Measurements from ENCODE around the gene PHF2.

The PHF2 gene

GRCh38 chr9:93612052-93612795, 35.8 kb downstream of the PHF2 start:
- H3K27me3 ChIP-seq (ENCODE audit: insufficient read depth, poor library complexity, severe bottlenecking) = no peaks in the 10 kb centered on the region
- no peak for DNase-seq (ENCODE audit: low read depth in 1 of 2, low spot score in 1 of 2)
- H3K27ac ChIP-seq (replicated peaks) = no peak overlapping the region
- TF ChIP-seq POLR2AphosphoS5 (IDR thresholded peaks at IDR 0.05; ENCODE audit: low read depth) (no peak), GABPA (IDR thresholded peaks at IDR 0.05; ENCODE audit: low read depth) (no peak), REST (IDR thresholded peaks at IDR 0.05; ENCODE audit: insufficient replicate concordance, low read depth) (no peak), CTCF (IDR thresholded peaks at IDR 0.05; ENCODE audit: insufficient read depth, low read length) (no peak), SPI1 (IDR thresholded peaks at IDR 0.05; ENCODE audit: borderline replicate concordance, low read depth) (no peak)
- no peak overlapping the region for H3K4me3 ChIP-seq (replicated peaks; ENCODE audit: insufficient read depth, low read length)

GRCh38 chr9:93612796-93613154, 36.4 kb downstream of the PHF2 start:
- peak; percentile 61; the same call in 1 of the 2 replicates for TF ChIP-seq SPI1 (IDR thresholded peaks at IDR 0.05; ENCODE audit: borderline replicate concordance, low read depth)
- no peak for TF ChIP-seq CTCF (IDR thresholded peaks at IDR 0.05; ENCODE audit: insufficient read depth, low read length)
- peak in 1 of 2 experiments; percentile 36 for DNase-seq (ENCODE audit: low read depth in 1 of 2, low spot score in 1 of 2)
- H3K27me3 ChIP-seq (ENCODE audit: insufficient read depth, poor library complexity, severe bottlenecking) = no peaks in the 10 kb centered on the region
- no peak overlapping the region for H3K4me3 ChIP-seq (replicated peaks; ENCODE audit: insufficient read depth, low read length)
- H3K27ac ChIP-seq (replicated peaks) = no peak overlapping the region

- TF ChIP-seq SPI1 (IDR thresholded peaks at IDR 0.05; ENCODE audit: borderline replicate concordance, low read depth) (no peak), CTCF (IDR thresholded peaks at IDR 0.05; ENCODE audit: insufficient read depth, low read length) (no peak), POLR2AphosphoS5 (IDR thresholded peaks at IDR 0.05; ENCODE audit: low read depth) (no peak), REST (IDR thresholded peaks at IDR 0.05; ENCODE audit: insufficient replicate concordance, low read depth) (no peak), GABPA (IDR thresholded peaks at IDR 0.05; ENCODE audit: low read depth) (no peak)
- no peak for DNase-seq (ENCODE audit: low read depth in 1 of 2, low spot score in 1 of 2)
- Histone ChIP-seq H3K27me3 (ENCODE audit: insufficient read depth, poor library complexity, severe bottlenecking) (no peaks in the 10 kb centered on the region), H3K27ac (replicated peaks) (no peak overlapping the region), H3K4me3 (replicated peaks; ENCODE audit: insufficient read depth, low read length) (no peak overlapping the region)
These were observed 36.8 kb downstream of the PHF2 start for GRCh38 chr9:93613174-93613573.

- TF ChIP-seq GABPA (IDR thresholded peaks at IDR 0.05; ENCODE audit: low read depth) (no peak), POLR2AphosphoS5 (IDR thresholded peaks at IDR 0.05; ENCODE audit: low read depth) (no peak), REST (IDR thresholded peaks at IDR 0.05; ENCODE audit: insufficient replicate concordance, low read depth) (no peak), SPI1 (IDR thresholded peaks at IDR 0.05; ENCODE audit: borderline replicate concordance, low read depth) (no peak), CTCF (IDR thresholded peaks at IDR 0.05; ENCODE audit: insufficient read depth, low read length) (no peak)
- H3K27me3 ChIP-seq (ENCODE audit: insufficient read depth, poor library complexity, severe bottlenecking) = no peaks in the 10 kb centered on the region
- no peak for DNase-seq (ENCODE audit: low read depth in 1 of 2, low spot score in 1 of 2)
- no peak overlapping the region for H3K27ac ChIP-seq (replicated peaks)
- H3K4me3 ChIP-seq (replicated peaks; ENCODE audit: insufficient read depth, low read length) = no peak overlapping the region
These were observed 37.4 kb downstream of the PHF2 start for GRCh38 chr9:93613791-93614190.
